ENCODE measurements around the gene ARMH2. TPM values are rescaled to one million over a fixed set of nuclear protein-coding genes. Genes with fewer than 3 reads are reported as not detected.

Gene ARMH2
- polyA plus RNA-seq, 3 donors, result 0.34 to 0.71 TPM; not detected in 1

- H3K4me3 Mint-ChIP-seq, result no peak overlapping the region
- no CpG with 5 or more reads among the region's 1 CpG for whole genome bisulfite sequencing (ENCODE audit: insufficient coverage)
- Histone ChIP-seq H3K9me3 (replicated peaks in 1 of 2; ENCODE audit: control insufficient read depth in 1 of 2, insufficient read depth in 1 of 2, low read length in 2 of 2) (no peaks in the 10 kb centered on the region), H3K27me3 (ENCODE audit: control insufficient read depth in 2 of 2, insufficient read depth in 2 of 2, low read length in 2 of 2) (no peaks in the 10 kb centered on the region), H3K4me3 (replicated peaks in 1 of 3; ENCODE audit: low read depth in 2 of 3, low read length in 3 of 3) (no peak overlapping the region), H3K4me1 (ENCODE audit: control insufficient read depth in 1 of 2, insufficient read depth in 2 of 2, low read length in 2 of 2) (peaks cover 18 to 19% of the 10 kb centered on the region in 2 donors), H3K4me2 (replicated peaks; ENCODE audit: extremely low read depth, low read length, poor library complexity, severe bottlenecking) (no peak overlapping the region), H3K9ac (ENCODE audit: insufficient read depth, low read length, poor library complexity, severe bottlenecking) (no peak overlapping the region), H2AFZ (ENCODE audit: insufficient read depth, low read depth, low read length, poor library complexity, severe bottlenecking) (no peak overlapping the region), H3K79me2 (ENCODE audit: insufficient read depth, low read length) (peaks cover 69% of the 10 kb centered on the region), H4K20me1 (ENCODE audit: insufficient read depth, low read length) (no peaks in the 10 kb centered on the region), H3K36me3 (replicated peaks in 1 of 2; ENCODE audit: control insufficient read depth in 1 of 2, insufficient read depth in 2 of 2, low read length in 2 of 2) (peaks cover 8 to 11% of the 10 kb centered on the region in 2 donors), H3K27ac (ENCODE audit: low read depth in 1 of 2, low read length in 2 of 2) (no peak overlapping the region)
- no peaks in the 10 kb centered on the region for H3K9me3 Mint-ChIP-seq
- H3K4me1 Mint-ChIP-seq, result peaks cover 23% of the 10 kb centered on the region
- no peak for TF ChIP-seq CTCF (IDR thresholded peaks at IDR 0.05)
- no peak for DNase-seq
- intact Hi-C loops (cut with micrococcal nuclease), result no loop called here
- H3K36me3 Mint-ChIP-seq, result peaks cover 8 to 22% of the 10 kb centered on the region in 2 donors
- H3K27me3 Mint-ChIP-seq (ENCODE audit: low read depth in 3 of 3), result no peaks in the 10 kb centered on the region
- no peak overlapping the region for H3K27ac Mint-ChIP-seq
Measured at GRCh38 chr6:24777227-24777626, 21.5 kb downstream of the ARMH2 start.

- H3K9ac ChIP-seq (ENCODE audit: insufficient read depth, low read length, poor library complexity, severe bottlenecking), result peak overlapping the region; percentile 55
- H3K36me3 Mint-ChIP-seq, result peaks cover 3 to 6% of the 10 kb centered on the region in 2 donors
- H3K9me3 ChIP-seq (replicated peaks in 1 of 2; ENCODE audit: control insufficient read depth in 1 of 2, insufficient read depth in 1 of 2, low read length in 2 of 2), result no peaks in the 10 kb centered on the region
- H3K27me3 ChIP-seq (ENCODE audit: control insufficient read depth in 2 of 2, insufficient read depth in 2 of 2, low read length in 2 of 2), result no peaks in the 10 kb centered on the region
- peak overlapping the region; percentile 68 for H3K4me2 ChIP-seq (replicated peaks; ENCODE audit: extremely low read depth, low read length, poor library complexity, severe bottlenecking)
- H2AFZ ChIP-seq (ENCODE audit: insufficient read depth, low read depth, low read length, poor library complexity, severe bottlenecking), result peak overlapping the region; percentile 97
- H3K27ac ChIP-seq (ENCODE audit: low read depth in 1 of 2, low read length in 2 of 2), result peak overlapping the region in 1 of 2 donors; percentile 69
- H3K27me3 Mint-ChIP-seq (ENCODE audit: low read depth in 3 of 3), result no peaks in the 10 kb centered on the region
- peaks cover 18 to 19% of the 10 kb centered on the region in 2 donors for H3K4me1 ChIP-seq (ENCODE audit: control insufficient read depth in 1 of 2, insufficient read depth in 2 of 2, low read length in 2 of 2)
- peak overlapping the region; percentile 78 to 100 (median 98) for H3K4me3 ChIP-seq (replicated peaks in 1 of 3; ENCODE audit: low read depth in 2 of 3, low read length in 3 of 3)
- H3K79me2 ChIP-seq (ENCODE audit: insufficient read depth, low read length), result peaks cover 59% of the 10 kb centered on the region
- H3K4me1 Mint-ChIP-seq, result peaks cover 23% of the 10 kb centered on the region
- no peak for TF ChIP-seq CTCF (IDR thresholded peaks at IDR 0.05)
- WGBS (ENCODE audit: insufficient coverage), result 4% methylated on average over 16 of the region's 20 CpGs
- intact Hi-C loops (cut with micrococcal nuclease), result loop anchor here in 1 of 2 donors (2.0 kb wide), 2 partner anchors 57 to 109 kb away; partner anchors contain the start of genes ACOT13, C6orf62 and TDP2
- peak overlapping the region; percentile 71 to 98 (median 87) for H3K27ac Mint-ChIP-seq
- H3K36me3 ChIP-seq (replicated peaks in 1 of 2; ENCODE audit: control insufficient read depth in 1 of 2, insufficient read depth in 2 of 2, low read length in 2 of 2), result no peaks in the 10 kb centered on the region
- no peaks in the 10 kb centered on the region for H3K9me3 Mint-ChIP-seq
- H3K4me3 Mint-ChIP-seq, result peak overlapping the region; percentile 98 to 100
- no peaks in the 10 kb centered on the region for H4K20me1 ChIP-seq (ENCODE audit: insufficient read depth, low read length)
- DNase-seq, result peak in 2 of 3 donors; percentile 16 to 27
Measured at GRCh38 chr6:24775520-24776058, 23.1 kb downstream of the ARMH2 start.

Measured in CD14-positive monocyte (primary cell).